ENCODE results near the gene ZNF865.
A peak's percentile ranks its signal among the peaks of the same experiment; 100 is the strongest.

The ZNF865 gene

GRCh38 chr19:55603581-55604292 is 1.7 kb upstream of the ZNF865 start:
- TF ChIP-seq, protein P1, sequence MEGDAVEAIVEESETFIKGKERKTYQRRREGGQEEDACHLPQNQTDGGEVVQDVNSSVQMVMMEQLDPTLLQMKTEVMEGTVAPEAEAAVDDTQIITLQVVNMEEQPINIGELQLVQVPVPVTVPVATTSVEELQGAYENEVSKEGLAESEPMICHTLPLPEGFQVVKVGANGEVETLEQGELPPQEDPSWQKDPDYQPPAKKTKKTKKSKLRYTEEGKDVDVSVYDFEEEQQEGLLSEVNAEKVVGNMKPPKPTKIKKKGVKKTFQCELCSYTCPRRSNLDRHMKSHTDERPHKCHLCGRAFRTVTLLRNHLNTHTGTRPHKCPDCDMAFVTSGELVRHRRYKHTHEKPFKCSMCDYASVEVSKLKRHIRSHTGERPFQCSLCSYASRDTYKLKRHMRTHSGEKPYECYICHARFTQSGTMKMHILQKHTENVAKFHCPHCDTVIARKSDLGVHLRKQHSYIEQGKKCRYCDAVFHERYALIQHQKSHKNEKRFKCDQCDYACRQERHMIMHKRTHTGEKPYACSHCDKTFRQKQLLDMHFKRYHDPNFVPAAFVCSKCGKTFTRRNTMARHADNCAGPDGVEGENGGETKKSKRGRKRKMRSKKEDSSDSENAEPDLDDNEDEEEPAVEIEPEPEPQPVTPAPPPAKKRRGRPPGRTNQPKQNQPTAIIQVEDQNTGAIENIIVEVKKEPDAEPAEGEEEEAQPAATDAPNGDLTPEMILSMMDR (IDR thresholded peaks at IDR 0.05; ENCODE audit: extremely low read depth, insufficient read depth, missing control alignments), result no peak
- DNase-seq (ENCODE audit: low spot score), result no peak
- in situ Hi-C loops (cut with MboI; ENCODE audit: low pct_unique_long_range_greater_than_20kb, low sequenced_read_pairs, unreplicated experiment), result loop anchor here (25.0 kb wide), 1 partner anchor 1141 kb away; the partner anchor contains the start of genes CDC42EP5 and LENG9

DNA sequence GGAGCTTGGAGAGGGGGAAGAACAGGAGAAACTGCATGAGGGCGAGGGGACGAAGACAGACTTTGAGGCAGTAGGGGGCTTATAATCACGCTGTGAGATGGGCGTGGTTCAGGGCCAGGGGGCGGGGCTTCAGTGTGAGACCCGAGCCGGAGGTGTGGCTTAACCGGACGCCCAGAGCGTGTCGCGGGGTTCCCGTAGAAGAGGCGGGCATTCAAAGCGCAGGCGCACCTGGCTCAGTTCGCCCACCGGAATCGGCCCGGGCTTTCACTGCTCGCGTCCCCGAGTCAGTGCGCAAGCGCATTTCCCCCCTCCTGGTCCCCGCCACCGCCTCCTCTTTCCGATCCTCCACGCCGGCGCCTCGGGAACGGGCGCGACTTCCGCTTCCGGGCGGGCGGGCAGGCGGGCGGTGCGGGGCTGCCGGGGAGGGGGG is 225 bp upstream of the ZNF865 start:
- in situ Hi-C loops (cut with MboI; ENCODE audit: low pct_unique_long_range_greater_than_20kb, low sequenced_read_pairs, unreplicated experiment), result loop anchor here (25.0 kb wide), 1 partner anchor 1143 kb away; the partner anchor contains the start of genes CDC42EP5 and LENG9
- TF ChIP-seq, protein P1 (IDR thresholded peaks at IDR 0.05; ENCODE audit: extremely low read depth, insufficient read depth, missing control alignments), result no peak
- peak; percentile 98 for DNase-seq (ENCODE audit: low spot score)

DNA sequence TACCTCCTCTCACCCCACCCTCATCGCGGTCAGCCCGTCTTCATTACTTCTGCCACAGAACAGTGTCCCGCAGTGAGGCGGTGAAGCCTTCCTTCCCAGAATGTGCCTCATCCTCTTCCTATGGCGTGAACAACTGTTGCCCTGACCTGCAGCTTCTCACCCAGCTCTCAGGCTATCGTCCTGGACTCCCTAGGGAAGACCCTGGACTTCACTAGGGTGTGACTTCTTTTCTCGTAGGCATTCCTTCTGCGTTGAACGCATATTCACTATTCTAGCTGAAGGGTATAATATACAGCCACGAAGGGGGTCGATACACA is 982 bp downstream of the ZNF865 start:
- no peak for DNase-seq (ENCODE audit: low spot score)
- in situ Hi-C loops (cut with MboI; ENCODE audit: low pct_unique_long_range_greater_than_20kb, low sequenced_read_pairs, unreplicated experiment), result loop anchor here (25.0 kb wide), 1 partner anchor 1144 kb away; the partner anchor contains the start of genes CDC42EP5 and LENG9

GRCh38 chr19:55606817-55607216 is 1.4 kb downstream of the ZNF865 start:
- DNase-seq (ENCODE audit: low spot score), result no peak
- TF ChIP-seq, protein P1 (IDR thresholded peaks at IDR 0.05; ENCODE audit: extremely low read depth, insufficient read depth, missing control alignments), result no peak
- in situ Hi-C loops (cut with MboI; ENCODE audit: low pct_unique_long_range_greater_than_20kb, low sequenced_read_pairs, unreplicated experiment), result loop anchor here (25.0 kb wide), 1 partner anchor 1145 kb away; the partner anchor contains the start of genes CDC42EP5 and LENG9

More for the DNA sequence above, 982 bp downstream of the ZNF865 start:
- TF ChIP-seq, protein P1 (IDR thresholded peaks at IDR 0.05; ENCODE audit: extremely low read depth, insufficient read depth, missing control alignments), result peak; percentile 3

DNA sequence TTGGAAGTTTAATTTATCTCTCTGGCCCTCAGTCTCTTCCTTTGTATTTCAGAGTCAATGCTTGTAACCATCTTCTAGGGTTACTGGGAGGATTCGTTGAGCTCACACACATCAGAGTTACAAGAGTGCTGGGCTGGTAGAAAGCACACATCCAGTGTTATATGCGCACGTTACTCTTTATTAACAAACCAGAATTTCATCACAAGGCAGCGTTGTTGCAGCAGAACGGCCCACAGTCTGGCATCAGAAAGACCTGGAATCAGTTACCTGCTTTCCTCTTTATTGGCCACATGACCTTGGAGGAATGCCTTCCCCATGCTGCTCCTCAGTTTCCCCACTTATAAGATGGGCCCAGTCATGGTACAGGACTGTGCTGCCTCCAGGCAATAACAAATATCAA is 3.9 kb downstream of the ZNF865 start:
- no peak for DNase-seq (ENCODE audit: low spot score)
- TF ChIP-seq, protein P1 (IDR thresholded peaks at IDR 0.05; ENCODE audit: extremely low read depth, insufficient read depth, missing control alignments), result no peak
- in situ Hi-C loops (cut with MboI; ENCODE audit: low pct_unique_long_range_greater_than_20kb, low sequenced_read_pairs, unreplicated experiment), result loop anchor here (25.0 kb wide), 1 partner anchor 1147 kb away; the partner anchor contains the start of genes CDC42EP5 and LENG9

DNA sequence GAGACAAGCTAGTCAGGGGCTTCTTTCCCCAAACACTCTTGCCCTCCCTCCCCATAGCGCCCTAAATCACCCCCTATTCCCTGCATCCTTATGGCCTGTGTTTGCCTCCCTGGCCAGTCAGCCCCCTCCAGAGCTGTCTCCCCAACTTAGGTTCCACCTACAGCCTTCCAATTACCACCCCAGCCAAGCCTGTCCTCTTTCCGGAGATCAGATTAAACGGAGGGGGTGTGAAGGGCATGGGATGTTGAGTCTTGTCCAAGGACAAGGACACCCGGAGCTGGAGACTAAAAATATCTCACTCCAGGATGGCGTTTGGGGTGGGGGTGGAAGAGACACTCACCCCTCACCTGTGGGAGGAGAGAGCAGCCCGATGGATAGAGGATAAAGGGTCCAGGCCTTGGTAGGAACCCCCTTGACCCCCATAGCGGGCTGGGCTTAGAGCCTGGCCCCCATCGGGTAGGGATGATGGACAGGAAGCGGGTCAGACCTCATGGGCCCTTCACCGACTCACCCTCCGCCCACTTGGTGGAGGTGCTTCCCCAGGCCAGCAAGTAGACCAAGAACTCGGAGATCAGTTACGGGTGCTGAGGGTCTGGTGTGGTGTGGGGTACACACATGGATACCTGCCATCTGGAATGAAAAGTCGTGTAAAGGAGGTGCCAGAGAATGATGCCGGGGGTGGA is 6.0 kb downstream of the ZNF865 start:
- DNase-seq (ENCODE audit: low spot score), result no peak
- in situ Hi-C loops (cut with MboI; ENCODE audit: low pct_unique_long_range_greater_than_20kb, low sequenced_read_pairs, unreplicated experiment), result loop anchor here (25.0 kb wide), 1 partner anchor 1149 kb away; the partner anchor contains the start of genes CDC42EP5 and LENG9
- TF ChIP-seq, protein P1 (IDR thresholded peaks at IDR 0.05; ENCODE audit: extremely low read depth, insufficient read depth, missing control alignments), result no peak

Measured in GM13977 (cell line).